GM18951 (cell line): ENCODE measurements around the gene TBC1D22B.

Experiments used
- POLR2A ChIP-seq: IDR thresholded peaks from 4 replicates; pipeline ENCODE4 v1.6.1; 2011; ENCODE audit warnings: mild to moderate bottlenecking; ENCODE audit not compliant: insufficient read length, insufficient read depth; ENCODE audit errors: extremely low read depth
- in situ Hi-C: fragments of 300-500 bp; cut with MboI; formaldehyde crosslinking; loops from one replicate; pipeline ENCODE4 v1.12.0; 2022; ENCODE audit warnings: low sequenced_read_pairs, mixed read lengths, inconsistent platforms; ENCODE audit not compliant: unreplicated experiment

The TBC1D22B gene

DNA sequence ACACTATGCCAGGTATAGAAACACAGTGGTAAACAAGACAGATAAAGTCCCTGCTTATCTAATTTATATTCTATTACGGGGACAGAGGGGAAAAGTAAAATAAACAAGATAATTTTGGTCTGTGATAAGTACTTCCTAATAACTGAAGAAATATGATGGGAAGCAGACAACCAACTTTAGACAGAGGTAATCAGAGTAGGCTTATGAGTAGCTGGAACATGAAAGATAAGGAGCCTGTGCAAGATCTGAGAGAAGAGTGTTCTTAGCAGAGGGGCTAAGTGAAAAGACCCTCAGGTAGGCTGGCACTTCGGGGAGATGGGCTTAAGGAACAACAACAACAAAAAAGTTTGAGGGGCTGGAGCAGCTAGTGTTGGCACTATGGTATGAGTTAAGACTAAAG, 100.3 kb downstream of the TBC1D22B start:
- in situ Hi-C loops, result no loop called here
- TF ChIP-seq POLR2A, result no peak

DNA sequence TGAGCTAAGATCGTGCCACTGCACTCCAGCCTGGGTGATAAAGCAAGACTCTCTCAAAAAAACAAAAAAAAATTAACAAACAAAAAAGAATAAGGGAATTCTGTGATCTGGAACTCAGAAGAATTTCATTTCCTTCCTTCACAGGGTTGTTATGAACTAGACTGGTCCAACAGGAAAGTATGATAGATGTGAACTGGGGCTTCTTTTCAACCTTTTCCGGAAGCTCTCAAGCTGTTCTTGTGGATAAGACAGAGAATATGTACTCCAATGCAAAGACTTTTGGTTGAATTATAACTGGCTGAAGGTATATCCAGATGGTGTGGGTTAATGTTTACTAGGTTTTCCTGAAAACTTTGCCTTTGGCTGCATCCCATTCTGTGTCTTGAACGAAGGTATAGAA, 101.5 kb downstream of the TBC1D22B start:
- TF ChIP-seq POLR2A, result no peak
- in situ Hi-C loops, result no loop called here

DNA sequence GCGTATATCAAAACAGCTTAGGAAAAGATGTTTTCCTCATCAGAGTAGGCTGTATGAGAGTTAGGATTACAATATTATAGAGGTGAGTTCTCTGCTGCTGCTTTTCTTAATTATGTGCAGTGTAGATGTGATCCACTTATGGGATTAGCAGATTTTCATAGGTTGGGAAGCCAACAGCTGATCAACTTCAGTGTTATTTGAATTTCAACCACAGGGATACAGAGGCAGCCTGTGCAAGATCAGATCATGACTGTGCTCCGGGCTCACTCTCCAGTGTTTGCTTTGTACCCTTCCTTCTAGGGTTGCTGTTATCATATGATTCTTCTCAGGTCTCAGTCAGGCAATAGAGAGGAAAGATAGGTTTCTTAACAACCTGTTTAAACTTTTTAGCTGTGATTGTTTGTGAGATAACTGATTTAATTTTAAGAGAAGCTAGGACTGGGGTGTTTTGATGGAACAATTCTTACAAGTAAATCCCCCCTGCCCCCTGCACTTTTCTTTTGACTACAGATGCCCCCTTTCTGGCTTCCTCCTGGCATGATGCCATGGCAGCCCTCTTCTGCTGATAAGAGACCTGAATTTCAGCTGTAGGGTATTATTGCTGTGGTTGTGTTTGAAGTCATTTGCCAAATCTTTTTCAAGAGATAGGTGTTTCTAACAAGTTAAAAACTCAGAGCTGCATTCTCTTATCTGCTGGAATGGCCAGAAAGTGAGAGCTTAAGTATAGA, 104.7 kb downstream of the TBC1D22B start:
- in situ Hi-C loops, result no loop called here

DNA sequence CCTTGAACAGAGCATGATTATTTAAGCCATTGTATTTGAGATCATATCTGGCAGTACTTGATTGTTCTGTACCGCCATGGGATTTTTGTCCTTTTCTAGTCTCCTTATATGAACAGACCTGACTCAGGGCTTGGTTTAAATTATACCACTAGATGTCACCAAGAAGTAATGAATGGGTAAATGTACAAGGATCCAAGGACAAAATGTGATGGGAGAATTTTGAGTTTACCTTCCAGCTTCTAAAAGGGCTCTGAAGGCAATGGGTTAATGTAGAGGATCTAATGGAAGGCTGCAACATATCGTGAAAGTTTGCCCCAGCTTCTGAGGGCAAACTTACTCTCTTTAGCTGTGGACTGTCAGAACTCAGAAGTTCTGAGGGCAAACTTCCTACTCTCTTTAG, 108.2 kb downstream of the TBC1D22B start:
- in situ Hi-C loops, result no loop called here
- TF ChIP-seq POLR2A, result no peak

More for the DNA sequence above, 104.7 kb downstream of the TBC1D22B start:
- no peak for TF ChIP-seq POLR2A

- in situ Hi-C loops, result no loop called here
- TF ChIP-seq POLR2A, result no peak
Observed at GRCh38 chr6:37366910-37367309, 109.3 kb downstream of the TBC1D22B start.

DNA sequence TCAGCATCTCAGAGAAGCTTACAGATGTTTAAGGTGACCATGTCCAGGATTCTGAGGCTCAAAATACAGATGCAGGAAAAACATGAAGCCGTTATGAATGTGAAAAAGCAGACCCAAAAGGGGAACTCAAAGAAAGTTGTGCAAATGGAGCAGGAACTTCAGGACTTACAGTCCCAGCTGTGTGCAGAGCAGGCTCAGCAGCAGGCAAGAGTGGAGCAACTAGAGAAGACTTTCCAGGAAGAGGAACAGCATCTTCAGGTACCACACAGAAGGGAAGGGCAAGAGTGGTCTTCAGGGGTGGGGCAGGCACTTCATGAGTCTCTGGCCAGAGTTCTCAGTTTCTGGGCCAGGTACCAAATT, 111.4 kb downstream of the TBC1D22B start:
- TF ChIP-seq POLR2A, result no peak
- in situ Hi-C loops, result no loop called here

DNA sequence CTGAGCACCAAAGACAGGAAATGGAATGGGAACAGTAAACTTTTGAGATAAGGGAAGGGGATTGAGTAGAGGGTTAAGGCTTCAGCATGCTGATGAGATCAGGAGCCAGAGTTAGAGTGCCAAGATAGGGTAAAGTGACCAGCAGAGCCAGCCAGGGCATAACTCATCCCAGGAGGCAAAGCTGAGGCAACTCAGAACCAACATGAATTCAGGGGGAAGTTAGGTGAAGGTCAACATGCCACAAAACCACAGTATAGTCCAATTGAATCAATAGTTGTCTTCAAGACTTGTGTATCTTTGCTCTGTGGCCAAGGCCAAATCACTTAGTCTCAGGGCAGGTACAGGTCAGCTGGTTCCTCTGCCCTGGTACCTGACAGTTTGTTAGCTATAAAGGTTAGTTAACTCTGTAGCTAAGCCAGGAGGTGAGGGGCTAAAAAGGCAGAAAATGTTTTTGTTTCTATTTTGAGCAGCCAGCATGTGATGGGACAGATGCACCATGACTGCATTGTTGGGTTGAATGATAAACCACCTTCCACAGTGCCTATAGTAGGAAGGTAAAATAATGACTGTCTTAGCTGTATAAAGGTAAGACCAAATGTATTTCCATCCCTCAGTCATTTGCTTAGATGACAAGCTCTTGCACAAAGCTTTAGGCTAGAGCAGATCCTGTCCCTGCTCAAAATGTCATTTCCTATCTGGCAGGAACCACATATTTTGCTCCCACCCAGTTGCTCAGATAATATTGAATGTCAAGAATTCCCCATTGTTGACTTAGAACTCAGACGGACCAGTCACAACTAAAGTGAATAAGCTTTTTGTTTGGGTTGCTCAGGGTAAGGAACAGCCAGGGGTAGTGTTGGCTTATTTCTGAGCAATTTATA, 112.0 kb downstream of the TBC1D22B start:
- TF ChIP-seq POLR2A, result no peak
- in situ Hi-C loops, result no loop called here

GRCh38 chr6:37371154-37372083, 113.8 kb downstream of the TBC1D22B start:
- in situ Hi-C loops, result no loop called here

GRCh38 chr6:37372116-37372515, 114.5 kb downstream of the TBC1D22B start:
- in situ Hi-C loops, result no loop called here
- no peak for TF ChIP-seq POLR2A

More at GRCh38 chr6:37371154-37372083, 113.8 kb downstream of the TBC1D22B start:
- no peak for TF ChIP-seq POLR2A

DNA sequence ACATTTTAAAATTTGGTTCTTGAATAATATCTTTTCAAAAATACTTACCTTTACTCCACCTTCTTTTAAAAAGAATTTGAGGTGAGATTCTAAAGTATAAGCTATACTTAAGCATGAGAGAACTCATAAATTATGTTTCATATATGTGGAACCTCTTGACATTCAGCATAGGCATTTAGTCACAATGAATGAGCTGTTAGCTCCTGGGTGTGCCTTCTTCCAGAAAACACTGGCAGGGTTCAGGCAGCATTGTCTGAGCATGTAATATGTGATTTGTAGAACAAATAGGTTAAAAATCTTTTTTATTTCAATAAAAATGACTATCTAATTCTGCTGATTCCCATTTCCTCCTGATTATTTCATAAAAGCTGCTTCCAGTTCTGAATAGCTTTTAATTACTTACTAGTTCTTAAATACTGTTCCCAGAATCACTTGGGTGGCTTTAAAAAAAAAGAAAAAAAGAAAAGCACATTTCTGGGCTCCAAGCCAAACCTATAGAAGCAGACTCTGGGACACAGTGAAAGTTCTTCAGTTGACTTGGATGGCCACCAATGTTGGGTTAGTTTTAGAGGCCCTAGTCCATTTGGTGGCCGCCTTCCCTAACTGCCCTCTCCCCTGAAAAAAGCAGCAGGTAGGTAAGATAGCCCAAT, 116.4 kb downstream of the TBC1D22B start:
- in situ Hi-C loops, result no loop called here
- no peak for TF ChIP-seq POLR2A

DNA sequence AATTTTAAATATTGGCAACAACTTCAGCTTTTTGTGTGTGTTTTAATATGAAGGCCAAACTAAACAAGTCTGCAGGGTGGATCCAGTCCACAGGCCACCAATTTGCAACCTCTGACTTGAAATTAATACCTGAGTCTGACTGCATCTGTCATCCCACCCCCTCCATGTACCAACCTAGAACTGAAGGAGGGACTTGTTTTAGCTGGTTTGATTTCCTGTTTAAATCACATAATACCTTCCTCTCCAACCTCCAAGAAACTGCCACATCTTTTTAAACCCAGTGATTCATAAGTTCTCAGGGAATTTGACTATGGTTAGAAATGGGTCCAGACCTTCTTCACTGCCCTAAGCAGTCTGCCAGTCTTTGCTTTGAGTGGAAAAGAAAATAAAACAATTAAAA, 117.8 kb downstream of the TBC1D22B start:
- in situ Hi-C loops, result no loop called here

DNA sequence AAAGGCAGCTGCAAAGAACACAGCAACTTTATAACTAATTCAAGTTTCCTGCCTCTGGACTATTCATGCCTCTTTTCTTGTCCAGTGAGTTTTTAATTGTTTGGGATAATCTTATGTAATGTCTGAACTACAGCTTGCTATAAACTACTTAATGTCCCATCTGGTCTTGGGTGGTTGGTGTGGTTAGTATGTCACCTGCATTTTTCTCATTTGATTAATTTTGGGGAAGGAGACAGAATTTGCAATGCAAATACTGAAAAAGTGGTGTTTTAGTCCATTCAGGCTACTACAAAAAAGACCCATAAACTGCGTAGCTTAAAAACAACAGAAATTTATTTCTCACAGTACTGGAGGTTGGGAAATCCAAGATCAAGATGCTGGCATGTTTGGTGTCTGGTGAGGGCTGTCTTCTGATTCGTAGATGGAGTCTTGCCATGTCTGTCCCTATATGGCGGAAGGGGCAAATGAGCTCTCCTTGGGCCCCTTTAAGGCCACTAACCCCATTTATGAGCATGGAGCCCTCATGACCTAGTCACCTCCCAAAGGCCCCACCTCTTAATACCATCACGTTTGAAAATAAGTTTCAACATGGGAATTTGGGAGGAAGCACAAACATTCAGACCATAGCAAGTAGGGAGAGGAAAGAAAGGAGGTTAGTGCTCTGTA, 118.6 kb downstream of the TBC1D22B start:
- TF ChIP-seq POLR2A, result no peak
- in situ Hi-C loops, result no loop called here

More for the DNA sequence above, 117.8 kb downstream of the TBC1D22B start:
- no peak for TF ChIP-seq POLR2A
